Activated naive CD8-positive, alpha-beta T cell treated with anti-CD3 and anti-CD28 coated beads, Interleukin-2, amount 50 U/mL, for 24 hours (primary cell): ENCODE measurements around the gene ACTN3.

Experiments used
- ATAC-seq: fragments of 150-1000 bp; cut with Tn5 transposase; one replicate; pipeline ENCODE4 v1.10.0; 2021
- DNase-seq: peaks from one replicate; pipeline ENCODE4 v3.0.0; 2021
- H3K27ac Mint-ChIP-seq: one replicate; pipeline ENCODE4 v1.8.0; 2021; ENCODE audit warnings: mild to moderate bottlenecking, mixed read lengths
- H3K27me3 Mint-ChIP-seq: one replicate; pipeline ENCODE4 v1.8.0; 2021; ENCODE audit warnings: mixed read lengths
- H3K36me3 Mint-ChIP-seq: one replicate; pipeline ENCODE4 v1.8.0; 2021; ENCODE audit warnings: low read depth, mixed read lengths
- H3K4me1 Mint-ChIP-seq: one replicate; pipeline ENCODE4 v1.8.0; 2021; ENCODE audit warnings: mixed read lengths
- H3K4me3 Mint-ChIP-seq: one replicate; pipeline ENCODE4 v1.8.0; 2021; ENCODE audit warnings: mild to moderate bottlenecking, moderate library complexity, mixed read lengths
- H3K9me3 Mint-ChIP-seq: one replicate; pipeline ENCODE4 v1.8.0; 2021; ENCODE audit warnings: mixed read lengths

The ACTN3 gene

DNA sequence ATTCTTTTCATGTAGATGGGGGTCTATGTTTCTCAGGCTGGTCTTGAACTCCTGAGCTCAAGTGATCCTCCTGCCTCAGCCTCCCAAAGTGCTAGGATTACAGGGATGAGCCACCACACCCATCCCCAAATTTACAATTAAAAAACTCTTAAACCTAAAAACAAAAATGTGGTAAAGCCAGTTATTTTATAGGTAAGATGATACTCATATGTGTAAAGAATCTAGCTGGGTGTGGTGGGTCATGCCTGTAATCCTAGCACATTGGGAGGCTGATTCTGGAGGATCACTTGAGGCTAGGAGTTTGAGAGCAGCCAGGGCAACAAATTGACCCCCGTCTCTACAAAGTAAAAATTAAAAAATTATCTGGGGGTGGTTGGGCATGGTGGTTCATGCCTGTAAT, 65.8 kb downstream of the ACTN3 start:
- no peaks in the 10 kb centered on the region for H3K9me3 Mint-ChIP-seq
- H3K27ac Mint-ChIP-seq: no peak overlapping the region
- H3K4me3 Mint-ChIP-seq: no peak overlapping the region
- ATAC-seq: no peak
- DNase-seq: no peak
- peaks cover 17% of the 10 kb centered on the region for H3K36me3 Mint-ChIP-seq
- peaks cover 31% of the 10 kb centered on the region for H3K4me1 Mint-ChIP-seq
- no peaks in the 10 kb centered on the region for H3K27me3 Mint-ChIP-seq
